Psoas muscle (tissue), 8 donors: ENCODE results near the gene TMEM221. TPM values are rescaled to one million over a fixed set of nuclear protein-coding genes. Genes with fewer than 3 reads are reported as not detected.

Experiments used
- ATAC-seq, 4 donors: fragments of 200-7000 bp; cut with Tn5 transposase; one replicate each; pipeline ENCODE4 v1.9.1; 2020; ENCODE audit warnings: moderate library complexity in 3 of 4, mild to moderate bottlenecking in 2 of 4
- DNase-seq, 2 donors: peaks; one replicate each; pipeline ENCODE4 v3.0.0-alpha.2; 2020
- H3K27ac ChIP-seq: fragments of 200-600 bp; one replicate; pipeline ENCODE4 v1.8.0; 2022
- H3K27me3 ChIP-seq, 3 donors: fragments of 200-600 bp in 1 of 3; one replicate each; pipeline versions ENCODE4 v1.6.1 to v1.8.0; 2013 to 2022; ENCODE audit warnings: low read length in 2 of 3, mild to moderate bottlenecking in 2 of 3, moderate library complexity in 1 of 3; ENCODE audit not compliant: insufficient read depth in 3 of 3
- H3K36me3 ChIP-seq, 2 donors: fragments of 200-600 bp in 1 of 2; one replicate each; pipeline versions ENCODE4 v1.6.1 to v1.8.0; 2013 to 2022; ENCODE audit warnings: low read depth in 1 of 2, mild to moderate bottlenecking in 1 of 2, moderate library complexity in 1 of 2; ENCODE audit not compliant: insufficient read depth in 1 of 2
- H3K4me1 ChIP-seq: fragments of 200-600 bp; one replicate; pipeline ENCODE4 v1.8.0; 2022
- H3K4me3 ChIP-seq: fragments of 200-600 bp; one replicate; pipeline ENCODE4 v1.8.0; 2022; ENCODE audit warnings: mild to moderate bottlenecking
- H3K9me3 ChIP-seq: fragments of 200-600 bp; one replicate; pipeline ENCODE4 v1.8.0; 2022
- WGBS, 3 donors: extraction: QIAGEN DNeasy Blood & Tissue Kit; methylation state at CpG; one replicate each; pipeline versions ENCODE4 v1.1.6 to v1.1.7; 2013; 5-methylcytosine and 5-hydroxymethylcytosine counted together
- intact Hi-C, 2 donors: fragments of 100-400 bp; cut with DNase I; formaldehyde crosslinking; loops; one replicate each; pipeline versions ENCODE4 v1.11.0 to v1.14.2; 2022
- polyA plus RNA-seq, 3 donors: library from polyadenylated mRNA; stranded (reverse); fragments of 200-250 nt; gene quantifications; one replicate each; pipeline ENCODE4 v1.2.3, GENCODE V29; 2013
- total RNA-seq, 4 donors: library from RNA; stranded (reverse); fragmentation: NEBNext Ultra II Directional in 2 of 4; extraction: Animal tissue kit (Norgen Biotek cat#: 25700) in 2 of 4; gene quantifications; one replicate each; pipeline versions ENCODE4 v1.2.1 to v1.2.4, GENCODE V29; 2021 to 2023
- TF ChIP-seq, protein P1 (sequence below): fragments of 200-600 bp; IDR thresholded peaks from one replicate; pipeline ENCODE4 v1.8.0; 2022; ENCODE audit warnings: antibody characterized with exemption
- donor health status: healthy with polysubstance abuse.
- donor health status: DM: no; HTN: no; CAD: no; lungs with moderate emphysema.
- donor health status: Bipolar disorder and iron deficiency.
- donor health status: healthy.
- donor health status: DM: yes; HTN: yes; CAD: no.
- donor health status: DM: no; HTN: no; CAD: no.
- donor health status: DM: no; HTN: no; CAD: no.
- donor health status: DM: yes; HTN: yes; CAD: no.

The TMEM221 gene
- total and polyA plus RNA-seq, 7 donors: 0.04 to 0.39 (median 0.25) TPM; not detected in 4

- H3K27ac ChIP-seq: peak overlapping the region; percentile 69
- H3K36me3 ChIP-seq: no peaks in the 10 kb centered on the region
- H3K4me1 ChIP-seq: no peaks in the 10 kb centered on the region
- DNase-seq: no peak
- intact Hi-C loops: no loop called here
- peaks cover 0 to 11% (median 0%) of the 10 kb centered on the region in 3 donors for H3K27me3 ChIP-seq
- ATAC-seq: peak in 1 of 4 donors; percentile 10
- 72% methylated on average over 10 of the region's 10 CpGs for WGBS, 3 donors
- H3K4me3 ChIP-seq: peak overlapping the region; percentile 65
- TF ChIP-seq, protein P1, sequence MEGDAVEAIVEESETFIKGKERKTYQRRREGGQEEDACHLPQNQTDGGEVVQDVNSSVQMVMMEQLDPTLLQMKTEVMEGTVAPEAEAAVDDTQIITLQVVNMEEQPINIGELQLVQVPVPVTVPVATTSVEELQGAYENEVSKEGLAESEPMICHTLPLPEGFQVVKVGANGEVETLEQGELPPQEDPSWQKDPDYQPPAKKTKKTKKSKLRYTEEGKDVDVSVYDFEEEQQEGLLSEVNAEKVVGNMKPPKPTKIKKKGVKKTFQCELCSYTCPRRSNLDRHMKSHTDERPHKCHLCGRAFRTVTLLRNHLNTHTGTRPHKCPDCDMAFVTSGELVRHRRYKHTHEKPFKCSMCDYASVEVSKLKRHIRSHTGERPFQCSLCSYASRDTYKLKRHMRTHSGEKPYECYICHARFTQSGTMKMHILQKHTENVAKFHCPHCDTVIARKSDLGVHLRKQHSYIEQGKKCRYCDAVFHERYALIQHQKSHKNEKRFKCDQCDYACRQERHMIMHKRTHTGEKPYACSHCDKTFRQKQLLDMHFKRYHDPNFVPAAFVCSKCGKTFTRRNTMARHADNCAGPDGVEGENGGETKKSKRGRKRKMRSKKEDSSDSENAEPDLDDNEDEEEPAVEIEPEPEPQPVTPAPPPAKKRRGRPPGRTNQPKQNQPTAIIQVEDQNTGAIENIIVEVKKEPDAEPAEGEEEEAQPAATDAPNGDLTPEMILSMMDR: no peak
- H3K9me3 ChIP-seq: no peaks in the 10 kb centered on the region
Measured at GRCh38 chr19:17406046-17406886, 42.2 kb downstream of the TMEM221 start.

GRCh38 chr19:17405250-17406045 is 43.0 kb downstream of the TMEM221 start, which contains the start of gene BST2:
Gene BST2, minus strand, starts transcription at chr19:17405630. Its CDS starts 55 bp downstream, at chr19:17405575.
- TF ChIP-seq, protein P1: no peak
- DNase-seq: peak; percentile 65 to 73
- Histone ChIP-seq H3K9me3 (no peaks in the 10 kb centered on the region), H3K36me3 (no peaks in the 10 kb centered on the region), H3K4me3 (peak within 1 kb of the TSS; percentile 65), H3K4me1 (no peaks in the 10 kb centered on the region), H3K27me3 (peaks cover 0 to 11% (median 0%) of the 10 kb centered on the region in 3 donors), H3K27ac (peak within 1 kb of the TSS; percentile 69)
- peak; percentile 65 to 81 (median 71) for ATAC-seq
- WGBS, 3 donors: 63 to 73% (median 66%) methylated on average over 18 of the region's 18 CpGs
- intact Hi-C loops: no loop called here

DNA sequence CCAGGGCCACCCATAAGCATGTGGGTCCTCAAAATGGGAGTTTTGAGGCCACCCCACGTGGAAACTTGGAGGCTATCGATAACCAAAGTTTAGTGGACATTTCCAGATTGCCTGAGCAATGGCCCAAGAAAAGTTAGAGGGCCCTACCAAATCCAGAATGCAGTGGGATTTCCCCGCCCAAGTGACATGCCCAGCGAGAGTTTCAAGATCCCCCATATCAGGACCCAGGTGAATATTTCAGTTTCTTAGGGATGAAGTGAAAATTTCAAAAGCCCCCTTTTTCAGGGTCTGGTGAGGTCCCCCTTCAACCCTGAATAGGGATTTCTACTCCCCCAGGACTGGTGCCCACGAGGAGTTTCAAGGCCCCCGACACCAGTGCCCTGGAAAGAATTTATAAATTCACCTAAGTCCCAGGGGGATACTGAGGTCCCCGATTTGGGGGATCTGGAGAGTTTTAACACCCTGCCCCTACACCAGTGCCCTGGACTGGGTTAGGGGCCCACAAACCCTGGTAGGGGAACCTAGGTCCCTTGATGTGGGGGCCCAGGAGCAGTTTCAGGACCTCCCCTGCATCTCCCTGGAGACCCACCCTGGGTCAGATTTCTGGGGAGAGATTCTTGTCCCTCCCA is 43.7 kb downstream of the TMEM221 start:
- no peaks in the 10 kb centered on the region for H3K4me1 ChIP-seq
- WGBS, 3 donors: 70 to 74% (median 72%) methylated on average over 7 of the region's 7 CpGs
- intact Hi-C loops: no loop called here
- ATAC-seq (no peak), DNase-seq (no peak)
- TF ChIP-seq, protein P1: no peak
- peaks cover 0 to 11% (median 0%) of the 10 kb centered on the region in 3 donors for H3K27me3 ChIP-seq
- H3K36me3 ChIP-seq: no peaks in the 10 kb centered on the region
- no peaks in the 10 kb centered on the region for H3K9me3 ChIP-seq
- H3K4me3 ChIP-seq: peak overlapping the region; percentile 65
- peak overlapping the region; percentile 69 for H3K27ac ChIP-seq

DNA sequence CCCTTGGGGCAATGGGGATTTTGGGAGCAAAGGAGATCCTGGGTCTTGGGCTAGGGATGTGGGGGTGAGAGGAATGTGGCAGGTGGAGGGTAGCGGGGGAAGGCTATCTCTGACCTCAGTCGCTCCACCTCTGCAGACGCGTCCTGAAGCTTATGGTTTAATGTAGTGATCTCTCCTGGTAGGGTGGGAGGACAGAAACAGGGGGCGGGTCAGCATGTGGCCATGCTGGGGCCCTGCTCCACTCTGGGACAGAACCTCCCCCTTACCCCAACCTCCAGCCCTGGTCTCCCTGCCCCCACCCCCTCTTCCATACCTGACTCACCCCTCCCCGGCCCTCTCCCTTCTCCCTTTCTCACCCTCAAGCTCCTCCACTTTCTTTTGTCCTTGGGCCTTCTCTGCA is 44.5 kb downstream of the TMEM221 start:
- H3K27me3 ChIP-seq: peaks cover 0 to 11% (median 0%) of the 10 kb centered on the region in 3 donors
- no peaks in the 10 kb centered on the region for H3K4me1 ChIP-seq
- WGBS, 3 donors: 66 to 82% (median 75%) methylated on average over 6 of the region's 6 CpGs
- H3K9me3 ChIP-seq: no peaks in the 10 kb centered on the region
- peak overlapping the region; percentile 65 for H3K4me3 ChIP-seq
- intact Hi-C loops: no loop called here
- no peak overlapping the region for H3K27ac ChIP-seq
- ATAC-seq: no peak
- TF ChIP-seq, protein P1: no peak
- DNase-seq: no peak
- no peaks in the 10 kb centered on the region for H3K36me3 ChIP-seq
